Natural killer cell (primary cell): ENCODE data around the gene ZNF491. TPM values are rescaled to one million over a fixed set of nuclear protein-coding genes. Genes with fewer than 3 reads are reported as not detected.

ENCODE experiments used
- ATAC-seq, 3 donors: fragments of 150-1000 bp in 2 of 3; fragments of 200-7000 bp in 1 of 3; cut with Tn5 transposase; 1 replicate in 1 of 3; 2 replicates in 2 of 3; pipeline ENCODE4 v1.10.0; 2021; ENCODE audit warnings: mild to moderate bottlenecking in 2 of 3, moderate library complexity in 2 of 3
- DNase-seq, 2 donors: peaks; one replicate each; pipeline versions ENCODE4 v3.0.0 to v3.0.0-alpha.2; 2013 to 2021; ENCODE audit warnings: mixed read lengths in 1 of 2
- H3K27ac ChIP-seq: one replicate; pipeline ENCODE4 v1.5.1; 2013; ENCODE audit warnings: mild to moderate bottlenecking, low read length
- H3K27me3 ChIP-seq: one replicate; pipeline ENCODE4 v1.6.1; 2013; ENCODE audit warnings: low read length; ENCODE audit not compliant: control insufficient read depth, insufficient read depth
- H3K36me3 ChIP-seq: one replicate; pipeline ENCODE4 v1.6.1; 2013; ENCODE audit warnings: low read length; ENCODE audit not compliant: control insufficient read depth, insufficient read depth
- H3K4me1 ChIP-seq: one replicate; pipeline ENCODE4 v1.6.1; 2013; ENCODE audit warnings: low read length; ENCODE audit not compliant: control insufficient read depth, insufficient read depth
- H3K4me3 ChIP-seq: one replicate; pipeline ENCODE4 v1.5.1; 2013; ENCODE audit warnings: low read length
- H3K9me3 ChIP-seq: one replicate; pipeline ENCODE4 v1.6.1; 2013; ENCODE audit warnings: low read length; ENCODE audit not compliant: control insufficient read depth, insufficient read depth
- H3K27ac Mint-ChIP-seq, 2 donors: one replicate each; pipeline ENCODE4 v1.8.0; 2022; ENCODE audit warnings: mild to moderate bottlenecking in 2 of 2, mixed read lengths in 2 of 2, moderate library complexity in 1 of 2
- H3K27me3 Mint-ChIP-seq, 2 donors: one replicate each; pipeline ENCODE4 v1.8.0; 2022; ENCODE audit warnings: low read depth in 2 of 2, mixed read lengths in 2 of 2
- H3K36me3 Mint-ChIP-seq: one replicate; pipeline ENCODE4 v1.8.0; 2022; ENCODE audit warnings: mixed read lengths
- H3K4me1 Mint-ChIP-seq, 2 donors: one replicate each; pipeline ENCODE4 v1.8.0; 2022; ENCODE audit warnings: mixed read lengths in 2 of 2
- H3K4me3 Mint-ChIP-seq: one replicate; pipeline ENCODE4 v1.8.0; 2022; ENCODE audit warnings: mild to moderate bottlenecking, moderate library complexity, mixed read lengths
- H3K9me3 Mint-ChIP-seq, 2 donors: one replicate each; pipeline ENCODE4 v1.8.0; 2022; ENCODE audit warnings: mixed read lengths in 2 of 2
- WGBS: methylation state at CpG from one replicate; pipeline ENCODE4 v1.1.7; 2013; ENCODE audit warnings: missing lambda C conversion rate; ENCODE audit not compliant: insufficient coverage; 5-methylcytosine and 5-hydroxymethylcytosine counted together
- intact Hi-C: fragments of 100-400 bp; cut with micrococcal nuclease; formaldehyde crosslinking; loops from one replicate; pipeline ENCODE4 v1.14.2; 2022
- total RNA-seq, 4 donors: library from RNA; stranded (reverse); fragments of 120-200 nt in 1 of 4; gene quantifications; one replicate each; pipeline versions ENCODE4 v1.2.3 to v1.2.4, GENCODE V29; 2013 to 2022
- TF ChIP-seq, protein P1 (sequence below): fragments of 200-600 bp; IDR thresholded peaks from one replicate; pipeline ENCODE4 v1.8.0; 2022; ENCODE audit warnings: antibody characterized with exemption

ZNF491 gene
- total RNA-seq, 3 donors from 2014 or later (not counting 1 experiment from before 2014, with no cell fraction given) = 1.9 to 3.8 (median 3.7) TPM

DNA sequence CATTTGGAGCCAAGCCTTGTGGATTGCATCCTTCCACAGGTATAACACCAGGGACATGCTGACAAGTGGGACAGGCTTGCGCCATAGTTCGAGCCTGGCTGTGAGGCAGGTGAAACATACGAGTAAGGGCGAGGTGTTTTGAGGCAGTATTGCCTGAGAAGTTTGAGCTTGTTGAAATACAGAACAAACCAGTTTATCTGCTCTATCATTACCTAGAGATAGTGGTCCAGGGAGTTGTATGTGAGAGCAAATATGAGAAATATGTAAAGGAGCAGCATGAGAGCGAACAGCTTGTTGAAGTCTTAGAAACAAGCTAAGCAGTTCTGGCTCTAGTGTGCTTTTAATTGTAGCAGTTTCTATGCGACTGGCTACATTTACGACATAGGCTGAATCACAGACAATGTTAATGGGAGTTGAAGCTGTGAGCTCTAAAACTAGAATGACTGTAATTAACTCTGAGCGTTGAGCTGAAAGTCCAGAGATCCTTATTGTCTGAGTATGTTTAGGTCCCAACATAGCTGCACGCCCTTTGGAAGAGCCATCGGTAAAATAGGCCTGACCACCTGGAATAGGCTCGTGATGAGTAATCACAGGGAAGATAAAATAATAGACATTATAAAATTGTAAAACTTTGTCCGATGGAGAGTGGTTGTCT lies 58.4 kb downstream of the ZNF491 start:
- H3K9me3 Mint-ChIP-seq = peaks cover 0 to 2% of the 10 kb centered on the region in 2 donors
- no peak overlapping the region for H3K4me3 ChIP-seq
- intact Hi-C loops = no loop called here
- no peaks in the 10 kb centered on the region for H3K27me3 Mint-ChIP-seq
- DNase-seq (no peak), ATAC-seq (no peak)
- H3K27ac Mint-ChIP-seq = no peak overlapping the region
- peaks cover 26% of the 10 kb centered on the region for H3K9me3 ChIP-seq
- H3K27ac ChIP-seq = no peak overlapping the region
- TF ChIP-seq, protein P1, sequence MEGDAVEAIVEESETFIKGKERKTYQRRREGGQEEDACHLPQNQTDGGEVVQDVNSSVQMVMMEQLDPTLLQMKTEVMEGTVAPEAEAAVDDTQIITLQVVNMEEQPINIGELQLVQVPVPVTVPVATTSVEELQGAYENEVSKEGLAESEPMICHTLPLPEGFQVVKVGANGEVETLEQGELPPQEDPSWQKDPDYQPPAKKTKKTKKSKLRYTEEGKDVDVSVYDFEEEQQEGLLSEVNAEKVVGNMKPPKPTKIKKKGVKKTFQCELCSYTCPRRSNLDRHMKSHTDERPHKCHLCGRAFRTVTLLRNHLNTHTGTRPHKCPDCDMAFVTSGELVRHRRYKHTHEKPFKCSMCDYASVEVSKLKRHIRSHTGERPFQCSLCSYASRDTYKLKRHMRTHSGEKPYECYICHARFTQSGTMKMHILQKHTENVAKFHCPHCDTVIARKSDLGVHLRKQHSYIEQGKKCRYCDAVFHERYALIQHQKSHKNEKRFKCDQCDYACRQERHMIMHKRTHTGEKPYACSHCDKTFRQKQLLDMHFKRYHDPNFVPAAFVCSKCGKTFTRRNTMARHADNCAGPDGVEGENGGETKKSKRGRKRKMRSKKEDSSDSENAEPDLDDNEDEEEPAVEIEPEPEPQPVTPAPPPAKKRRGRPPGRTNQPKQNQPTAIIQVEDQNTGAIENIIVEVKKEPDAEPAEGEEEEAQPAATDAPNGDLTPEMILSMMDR = no peak
- H3K36me3 ChIP-seq = no peaks in the 10 kb centered on the region
- H3K4me1 Mint-ChIP-seq = peaks cover 11 to 20% of the 10 kb centered on the region in 2 donors
- 98% methylated on average over 12 of the region's 12 CpGs for WGBS
- H3K27me3 ChIP-seq = no peaks in the 10 kb centered on the region
- H3K4me3 Mint-ChIP-seq = no peak overlapping the region
- H3K4me1 ChIP-seq = no peaks in the 10 kb centered on the region
- H3K36me3 Mint-ChIP-seq = peaks cover 16% of the 10 kb centered on the region

Other genes starting within 250 kb of the ZNF491 start
- 10 to 100 TPM; 46.4 to 54.2 (median 50.0) TPM for gene ELOF1, start 239.3 kb upstream of the ZNF491 start, total RNA-seq
- 10 to 100 TPM; 14.9 to 20.3 (median 18.8) TPM for gene ACP5, start 220.9 kb upstream of the ZNF491 start, total RNA-seq
- 1 to 10 TPM; 4.7 to 7.5 (median 4.9) TPM for gene ZNF627, start 201.0 kb upstream of the ZNF491 start, total RNA-seq
- gene ZNF823, start 59.6 kb upstream of the ZNF491 start, total RNA-seq = 1 to 10 TPM; 3.2 to 7.1 (median 5.2) TPM
- 1 to 10 TPM; 6.5 to 9.6 (median 7.1) TPM for gene ZNF441, start 31.5 kb upstream of the ZNF491 start, total RNA-seq
- gene ZNF440, start 15.8 kb downstream of the ZNF491 start, total RNA-seq = 10 to 100 TPM; 21.8 to 37.4 (median 26.6) TPM
- 10 to 100 TPM in 2 of 3 donors, 1 to 10 TPM in 1; 9.6 to 18.4 (median 15.4) TPM for gene ZNF439, start 50.2 kb downstream of the ZNF491 start, total RNA-seq
- gene ZNF69, start 89.3 kb downstream of the ZNF491 start, total RNA-seq = 1 to 10 TPM; 4.1 to 6.5 (median 4.8) TPM
- 10 to 100 TPM; 25.1 to 30.1 (median 26.4) TPM for gene ZNF700, start 126.6 kb downstream of the ZNF491 start, total RNA-seq
- 1 to 10 TPM; 4.8 to 7.7 (median 5.8) TPM for gene ZNF763, start 166.5 kb downstream of the ZNF491 start, total RNA-seq
- gene ZNF433, start 237.2 kb downstream of the ZNF491 start, total RNA-seq = 1 to 10 TPM; 3.4 to 9.0 (median 3.9) TPM